Astrocyte (in vitro differentiated cells and primary cell): ENCODE measurements around the gene SEC16B. TPM values are rescaled to one million over a fixed set of nuclear protein-coding genes. Genes with fewer than 3 reads are reported as not detected.
A peak's percentile ranks its signal among the peaks of the same experiment; 100 is the strongest.

ENCODE experiments used
- DNase-seq: peaks from one replicate; pipeline ENCODE4 v3.0.0-alpha.2; 2010; ENCODE audit warnings: low read depth
- FAIRE-seq: peaks from 2 replicates; lab custom pipeline; 2011; peaks lifted over from hg19 to GRCh38; lab: Jason Lieb, UNC
- H2AFZ ChIP-seq: 2 replicates; pipeline ENCODE4 v1.6.0; 2012; ENCODE audit warnings: low read depth, low read length, inconsistent platforms
- H3K27ac ChIP-seq: 2 replicates; pipeline ENCODE4 v1.5.1; 2011; ENCODE audit warnings: low read depth, low read length, inconsistent platforms
- H3K27me3 ChIP-seq: 2 replicates; pipeline ENCODE4 v1.6.0; 2011; ENCODE audit warnings: low read length, inconsistent platforms; ENCODE audit not compliant: insufficient read depth
- H3K36me3 ChIP-seq: 2 replicates; pipeline ENCODE4 v1.5.1; 2011; ENCODE audit warnings: low read length, inconsistent platforms; ENCODE audit not compliant: insufficient read depth
- H3K4me1 ChIP-seq: 2 replicates; pipeline ENCODE4 v1.5.1; 2011; ENCODE audit warnings: low read length, inconsistent platforms; ENCODE audit not compliant: insufficient read depth
- H3K4me2 ChIP-seq: 2 replicates; pipeline ENCODE4 v1.6.0; 2012; ENCODE audit warnings: low read length, inconsistent platforms
- H3K4me3 ChIP-seq: 2 replicates; pipeline ENCODE4 v1.5.1; 2011; ENCODE audit warnings: low read depth, mild to moderate bottlenecking, low read length, inconsistent platforms; ENCODE audit not compliant: insufficient read depth
- H3K79me2 ChIP-seq: 2 replicates; pipeline ENCODE4 v1.6.0; 2012; ENCODE audit warnings: mild to moderate bottlenecking, low read length, inconsistent platforms; ENCODE audit not compliant: insufficient read depth
- H3K9ac ChIP-seq: 2 replicates; pipeline ENCODE4 v1.6.0; 2012; ENCODE audit warnings: mild to moderate bottlenecking, low read length, inconsistent platforms
- H3K9me3 ChIP-seq: 2 replicates; pipeline ENCODE4 v1.5.1; 2012; ENCODE audit warnings: low read depth, mild to moderate bottlenecking, low read length, inconsistent platforms; ENCODE audit not compliant: insufficient read depth
- H4K20me1 ChIP-seq: 2 replicates; pipeline ENCODE4 v1.6.0; 2012; ENCODE audit warnings: low read length, inconsistent platforms; ENCODE audit not compliant: insufficient read depth
- H3K27ac Mint-ChIP-seq: one replicate; pipeline ENCODE4 v1.8.0; 2021; ENCODE audit warnings: mild to moderate bottlenecking, mixed read lengths; ENCODE audit not compliant: unreplicated experiment
- H3K27me3 Mint-ChIP-seq: one replicate; pipeline ENCODE4 v1.8.0; 2021; ENCODE audit warnings: low read depth, mixed read lengths; ENCODE audit not compliant: unreplicated experiment
- H3K36me3 Mint-ChIP-seq: one replicate; pipeline ENCODE4 v1.8.0; 2021; ENCODE audit warnings: low read depth, mixed read lengths; ENCODE audit not compliant: unreplicated experiment
- H3K4me1 Mint-ChIP-seq: one replicate; pipeline ENCODE4 v1.8.0; 2021; ENCODE audit warnings: low read depth, mixed read lengths; ENCODE audit not compliant: unreplicated experiment
- H3K4me3 Mint-ChIP-seq: one replicate; pipeline ENCODE4 v1.8.0; 2021; ENCODE audit warnings: mild to moderate bottlenecking, moderate library complexity, mixed read lengths; ENCODE audit not compliant: unreplicated experiment
- H3K9me3 Mint-ChIP-seq: one replicate; pipeline ENCODE4 v1.8.0; 2021; ENCODE audit warnings: mild to moderate bottlenecking, mixed read lengths; ENCODE audit not compliant: unreplicated experiment
- EZH2 ChIP-seq: IDR thresholded peaks from 2 replicates; pipeline ENCODE4 v1.6.1; 2012; ENCODE audit warnings: mild to moderate bottlenecking, low read length, inconsistent platforms; ENCODE audit not compliant: insufficient read depth
- total RNA-seq: library from RNA; stranded (reverse); gene quantifications from 2 replicates; pipeline ENCODE4 v1.2.1, GENCODE V29; 2021
- TF ChIP-seq, protein P1 (sequence below): IDR thresholded peaks from 2 replicates; pipeline ENCODE4 v1.5.1; 2011; ENCODE audit warnings: low read depth, mild to moderate bottlenecking, inconsistent platforms, low read length, moderate library complexity; ENCODE audit not compliant: insufficient read depth

Gene SEC16B
- total RNA-seq, 1 donor from 2014 or later = 3.0 TPM

DNA sequence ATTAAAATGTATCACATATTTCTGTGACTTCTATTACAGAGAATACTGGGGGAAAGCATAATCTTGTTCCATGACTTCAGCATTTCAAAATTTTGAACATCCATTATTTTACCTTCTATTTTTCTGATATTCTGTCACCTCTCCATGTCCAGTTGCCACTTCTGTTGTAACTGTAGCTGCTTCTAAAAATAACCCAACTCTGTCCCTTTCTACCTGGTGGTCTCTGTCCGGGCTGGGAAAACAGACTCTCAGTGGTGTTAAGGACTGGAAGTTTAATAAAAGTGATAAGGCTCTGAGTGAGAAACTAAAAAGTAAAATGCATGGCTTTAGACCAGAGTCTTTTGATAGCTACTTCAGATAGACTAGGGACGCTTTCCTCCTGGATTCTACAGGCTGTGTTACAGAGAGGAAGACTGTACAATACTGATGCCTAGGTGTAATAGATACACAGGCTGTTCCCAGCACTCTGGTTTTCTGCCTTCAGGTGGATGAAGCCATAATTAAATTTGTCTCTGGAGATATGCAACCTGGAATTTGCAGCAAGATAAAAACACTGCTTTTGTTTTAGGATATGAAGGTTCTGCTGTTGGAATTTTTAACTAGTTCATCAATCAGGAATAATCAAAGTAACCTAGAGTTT is 42.1 kb upstream of the SEC16B start:
- Histone ChIP-seq H3K27me3 (no peaks in the 10 kb centered on the region), H3K9me3 (no peaks in the 10 kb centered on the region), H3K4me3 (no peak overlapping the region), H3K4me2 (peak overlapping the region; percentile 44), H2AFZ (no peak overlapping the region), H3K36me3 (no peaks in the 10 kb centered on the region), H3K4me1 (peaks cover 16% of the 10 kb centered on the region), H3K79me2 (no peaks in the 10 kb centered on the region), H3K9ac (no peak overlapping the region), H3K27ac (no peak overlapping the region), H4K20me1 (no peaks in the 10 kb centered on the region)
- Mint-ChIP-seq H3K4me3 (no peak overlapping the region), H3K4me1 (peaks cover 14% of the 10 kb centered on the region), H3K9me3 (no peaks in the 10 kb centered on the region), H3K27ac (peak overlapping the region; percentile 56), H3K36me3 (no peaks in the 10 kb centered on the region), H3K27me3 (no peaks in the 10 kb centered on the region)
- TF ChIP-seq EZH2 = no peak
- TF ChIP-seq, protein P1, sequence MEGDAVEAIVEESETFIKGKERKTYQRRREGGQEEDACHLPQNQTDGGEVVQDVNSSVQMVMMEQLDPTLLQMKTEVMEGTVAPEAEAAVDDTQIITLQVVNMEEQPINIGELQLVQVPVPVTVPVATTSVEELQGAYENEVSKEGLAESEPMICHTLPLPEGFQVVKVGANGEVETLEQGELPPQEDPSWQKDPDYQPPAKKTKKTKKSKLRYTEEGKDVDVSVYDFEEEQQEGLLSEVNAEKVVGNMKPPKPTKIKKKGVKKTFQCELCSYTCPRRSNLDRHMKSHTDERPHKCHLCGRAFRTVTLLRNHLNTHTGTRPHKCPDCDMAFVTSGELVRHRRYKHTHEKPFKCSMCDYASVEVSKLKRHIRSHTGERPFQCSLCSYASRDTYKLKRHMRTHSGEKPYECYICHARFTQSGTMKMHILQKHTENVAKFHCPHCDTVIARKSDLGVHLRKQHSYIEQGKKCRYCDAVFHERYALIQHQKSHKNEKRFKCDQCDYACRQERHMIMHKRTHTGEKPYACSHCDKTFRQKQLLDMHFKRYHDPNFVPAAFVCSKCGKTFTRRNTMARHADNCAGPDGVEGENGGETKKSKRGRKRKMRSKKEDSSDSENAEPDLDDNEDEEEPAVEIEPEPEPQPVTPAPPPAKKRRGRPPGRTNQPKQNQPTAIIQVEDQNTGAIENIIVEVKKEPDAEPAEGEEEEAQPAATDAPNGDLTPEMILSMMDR = no peak
- DNase-seq (no peak), FAIRE-seq (no peak)

DNA sequence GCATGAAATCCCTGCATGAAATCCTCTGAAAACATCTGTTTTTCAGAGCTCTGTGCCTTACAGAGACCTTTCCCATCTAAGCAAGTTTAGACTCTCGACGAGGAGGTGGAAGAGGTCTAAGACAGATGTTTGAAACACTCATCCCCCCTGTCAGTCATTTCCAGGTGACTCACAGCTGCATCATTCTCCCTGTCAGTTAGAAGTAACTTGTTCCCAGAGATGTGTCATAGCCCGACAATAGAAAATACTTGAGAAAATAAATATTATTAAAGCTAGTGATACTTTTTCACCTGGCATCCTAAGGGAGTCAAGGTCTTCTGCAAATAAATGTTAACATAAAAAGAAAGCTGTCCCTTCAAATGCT is 41.6 kb upstream of the SEC16B start:
- Histone ChIP-seq H3K27ac (no peak overlapping the region), H3K79me2 (no peaks in the 10 kb centered on the region), H3K36me3 (no peaks in the 10 kb centered on the region), H2AFZ (no peak overlapping the region), H3K9ac (no peak overlapping the region), H3K4me3 (no peak overlapping the region), H3K27me3 (no peaks in the 10 kb centered on the region), H3K4me1 (peaks cover 16% of the 10 kb centered on the region), H4K20me1 (no peaks in the 10 kb centered on the region), H3K4me2 (peak overlapping the region; percentile 44), H3K9me3 (no peaks in the 10 kb centered on the region)
- no peaks in the 10 kb centered on the region for H3K27me3 Mint-ChIP-seq
- no peaks in the 10 kb centered on the region for H3K36me3 Mint-ChIP-seq
- peak overlapping the region; percentile 5 for H3K27ac Mint-ChIP-seq
- DNase-seq (peak; percentile 71), FAIRE-seq (no peak)
- TF ChIP-seq EZH2 = no peak
- TF ChIP-seq, protein P1 = no peak
- H3K9me3 Mint-ChIP-seq = no peaks in the 10 kb centered on the region
- H3K4me1 Mint-ChIP-seq = peaks cover 14% of the 10 kb centered on the region
- H3K4me3 Mint-ChIP-seq = no peak overlapping the region
